ENCODE data around the gene GRIA4.

GRIA4 gene

GRCh38 chr11:105609832-105610781, at the start of gene GRIA4:
TSS of gene GRIA4 (plus strand) at chr11:105610073. CDS start at chr11:105610998, 925 bp downstream.
- peak; percentile 60 for DNase-seq

- DNase-seq: no peak
Observed at GRCh38 chr11:105573091-105573490, 36.8 kb upstream of the GRIA4 start.

DNA sequence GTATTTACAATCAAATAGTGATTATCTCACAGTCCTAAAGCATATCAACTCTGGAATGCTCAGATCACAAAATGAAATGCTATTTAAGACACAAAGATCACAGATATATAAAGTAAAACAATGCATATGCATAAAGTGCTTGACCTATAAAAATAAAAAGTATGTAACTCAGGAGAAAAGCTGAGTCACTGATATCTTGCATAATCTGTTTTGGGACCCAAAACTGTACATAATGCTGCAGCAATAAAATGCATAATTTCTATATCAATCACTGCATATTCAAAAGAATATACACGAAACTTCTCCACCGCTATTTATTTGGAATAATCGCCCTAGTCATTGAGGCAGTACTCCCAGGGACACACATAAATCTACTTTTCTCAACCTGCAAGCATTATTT, 34.9 kb upstream of the GRIA4 start:
- no peak for DNase-seq

DNA sequence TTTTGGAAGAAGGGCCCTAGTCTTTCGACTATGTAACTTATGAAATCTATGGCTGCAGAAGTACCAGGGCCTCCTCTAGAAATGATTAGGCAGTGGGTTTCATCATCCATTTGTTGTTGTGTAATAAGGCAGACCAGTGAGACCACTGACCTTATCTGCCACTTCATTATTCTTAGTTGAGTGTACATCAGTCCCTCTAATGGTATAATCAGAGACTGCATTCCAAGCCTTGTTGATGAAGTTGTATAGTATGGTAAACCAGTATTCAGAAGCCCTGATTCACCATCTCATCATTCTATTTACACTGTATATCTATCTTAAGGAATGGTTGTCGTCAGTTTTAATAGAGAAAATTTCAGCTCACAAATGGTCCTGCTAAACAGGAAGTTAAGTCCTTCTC, 32.2 kb upstream of the GRIA4 start:
- no peak for DNase-seq

GRCh38 chr11:105579111-105579510, 30.8 kb upstream of the GRIA4 start:
- DNase-seq: no peak

- DNase-seq: no peak
Observed at GRCh38 chr11:105582497-105582896, 27.4 kb upstream of the GRIA4 start.

GRCh38 chr11:105588001-105588400, 21.9 kb upstream of the GRIA4 start:
- DNase-seq: no peak

GRCh38 chr11:105589346-105589745, 20.5 kb upstream of the GRIA4 start:
- DNase-seq: no peak

DNA sequence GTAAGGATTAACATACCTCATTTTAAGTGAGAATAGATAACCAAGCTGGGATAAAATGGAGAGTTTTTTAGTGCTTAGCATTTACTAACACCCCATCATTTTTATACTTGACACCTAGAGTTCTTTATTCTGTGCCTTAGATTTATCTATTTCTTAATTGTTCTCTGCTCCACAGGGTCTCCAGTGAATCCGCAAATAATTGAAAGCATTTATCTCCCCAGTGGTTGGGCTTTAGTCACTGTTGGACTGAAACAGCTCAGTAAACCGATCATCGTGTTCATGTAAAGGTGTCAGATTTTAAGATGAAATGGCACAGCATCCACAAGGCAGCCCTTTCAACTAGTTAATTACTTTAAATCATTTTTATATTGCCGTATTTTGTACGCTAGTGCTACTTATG, 17.8 kb upstream of the GRIA4 start:
- no peak for DNase-seq

DNA sequence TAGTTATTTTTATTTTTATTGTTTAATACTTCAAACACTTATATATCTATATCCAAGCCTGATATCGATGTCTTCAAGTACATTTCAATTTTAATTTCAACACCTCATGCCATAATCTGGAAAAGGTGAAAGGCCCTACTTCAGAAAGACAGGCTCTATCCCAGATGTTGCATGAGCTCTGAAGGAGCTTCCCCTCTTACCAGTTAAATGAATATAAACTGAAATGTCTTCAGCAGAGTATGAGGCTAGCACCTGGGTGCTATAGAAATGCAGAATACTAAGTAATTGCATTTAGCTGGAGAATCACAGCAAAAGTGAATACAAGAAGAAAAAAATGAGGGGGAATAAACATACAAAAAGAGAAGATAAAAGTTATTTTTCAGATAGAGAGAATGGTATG, 11.5 kb upstream of the GRIA4 start:
- DNase-seq: no peak

DNA sequence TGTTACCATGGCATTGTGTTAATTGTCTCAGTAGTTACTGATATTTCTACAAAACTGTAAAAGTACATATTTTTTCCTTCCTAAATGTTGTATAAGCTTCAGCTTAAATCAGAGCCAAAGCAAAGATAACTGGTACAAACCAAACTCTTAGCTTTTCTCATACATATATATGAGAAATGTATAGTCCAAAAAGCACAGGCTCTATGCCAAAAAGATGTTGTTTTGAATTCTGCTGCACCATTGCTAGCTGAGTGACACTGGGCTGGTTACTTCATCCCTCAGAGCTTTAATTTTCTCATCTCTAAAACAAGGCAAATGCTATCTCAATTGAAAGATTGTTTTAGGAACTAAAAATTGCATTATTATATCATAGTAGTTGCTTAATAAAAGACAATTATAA, 6.7 kb upstream of the GRIA4 start:
- no peak for DNase-seq

DNA sequence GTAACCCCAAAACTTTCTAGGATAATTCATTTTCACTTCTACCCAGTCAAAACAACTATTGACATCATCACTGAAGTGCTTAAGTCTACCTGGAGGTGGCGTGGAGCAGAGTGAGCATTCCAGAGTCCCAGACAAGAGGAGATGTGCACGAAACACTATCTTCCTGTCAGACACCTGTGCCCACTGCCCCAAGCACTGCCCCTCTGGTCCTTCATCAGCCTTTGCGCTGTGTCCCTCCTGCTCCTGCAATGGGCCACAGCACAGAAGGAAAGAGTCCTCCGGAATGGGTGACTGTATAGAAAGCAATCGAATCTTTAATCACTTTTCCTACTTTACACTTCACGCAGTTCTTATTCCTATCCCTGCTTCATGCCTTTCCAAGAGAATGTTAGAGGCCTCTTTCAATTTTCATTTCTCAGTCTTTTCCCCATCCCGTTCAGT, 512 bp upstream of the GRIA4 start:
- DNase-seq: peak; percentile 43

GRCh38 chr11:105610871-105611571, 1.1 kb downstream of the GRIA4 start:
- DNase-seq: no peak

GRCh38 chr11:105611572-105612441, 1.9 kb downstream of the GRIA4 start:
- no peak for DNase-seq

- no peak for DNase-seq
Observed at GRCh38 chr11:105612771-105613170, 2.9 kb downstream of the GRIA4 start.

DNA sequence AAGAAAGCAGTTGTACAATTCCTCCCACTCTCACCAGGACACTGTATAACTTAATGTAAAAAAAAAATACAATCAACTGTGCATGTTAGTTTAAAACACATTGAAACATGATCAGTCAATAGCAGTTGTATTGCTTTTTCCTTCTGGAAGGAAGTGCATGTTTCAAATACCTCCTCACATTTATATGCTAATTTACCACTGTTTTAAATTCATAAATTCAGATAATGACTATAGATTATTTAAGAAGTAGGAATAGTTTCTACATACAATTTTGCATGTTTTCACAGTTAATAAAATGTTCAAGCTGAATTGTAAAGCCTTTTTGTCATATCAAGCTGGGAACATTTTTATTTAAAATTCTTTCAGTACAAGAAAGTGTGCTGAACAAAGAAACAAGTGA, 3.3 kb downstream of the GRIA4 start:
- no peak for DNase-seq

DNA sequence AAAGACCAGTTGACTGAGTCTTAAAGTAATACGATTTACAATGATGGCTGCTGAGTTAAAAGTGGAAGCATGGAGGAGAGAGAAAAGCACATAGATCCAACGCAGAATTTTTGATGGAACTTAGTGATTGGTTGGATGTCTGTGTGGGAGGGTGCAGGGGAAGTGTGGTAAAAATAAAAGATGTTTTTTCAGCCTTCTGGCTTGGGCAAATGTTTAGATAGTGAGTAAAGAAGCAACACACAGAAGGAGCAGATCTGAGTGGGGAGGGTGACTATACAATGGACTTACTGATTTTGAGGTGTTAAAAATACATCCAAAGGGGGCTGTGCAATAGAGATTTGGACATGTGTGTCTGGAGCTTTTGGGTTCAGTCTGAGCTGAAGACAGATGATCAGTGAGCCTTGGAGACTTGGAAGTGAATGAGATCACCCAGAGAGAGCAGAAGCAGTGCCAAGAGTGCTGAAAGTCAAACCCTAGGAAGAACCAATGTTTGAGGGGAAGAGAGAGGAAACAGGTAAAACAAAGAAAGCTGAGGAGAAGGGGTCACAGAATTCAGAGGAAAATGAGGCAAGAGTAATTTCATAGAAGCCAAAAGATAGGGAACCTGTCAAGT, 8.6 kb downstream of the GRIA4 start:
- DNase-seq: no peak

GRCh38 chr11:105619556-105619955, 9.7 kb downstream of the GRIA4 start:
- DNase-seq: no peak

GRCh38 chr11:105622016-105622415, 12.1 kb downstream of the GRIA4 start:
- no peak for DNase-seq

GRCh38 chr11:105632316-105632715, 22.4 kb downstream of the GRIA4 start:
- DNase-seq: no peak

DNA sequence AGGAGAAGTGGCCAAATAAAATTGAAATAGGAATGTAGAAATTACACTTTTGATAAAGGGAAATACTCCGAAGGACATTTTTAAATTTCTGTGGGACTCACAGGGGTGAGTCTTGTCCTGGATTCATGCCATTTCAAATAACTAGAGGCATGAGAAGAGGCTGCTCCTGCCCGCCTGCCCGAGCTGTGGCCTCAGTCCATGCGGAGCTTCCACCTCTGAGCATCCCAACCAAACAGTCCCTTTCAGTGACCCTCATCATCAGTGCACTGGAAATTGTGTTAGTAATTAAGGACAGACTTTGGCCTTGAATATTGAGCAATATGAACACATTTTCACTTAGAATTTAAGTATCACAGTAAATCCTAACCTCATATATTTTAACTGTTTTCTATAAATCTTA, 25.6 kb downstream of the GRIA4 start:
- no peak for DNase-seq

DNA sequence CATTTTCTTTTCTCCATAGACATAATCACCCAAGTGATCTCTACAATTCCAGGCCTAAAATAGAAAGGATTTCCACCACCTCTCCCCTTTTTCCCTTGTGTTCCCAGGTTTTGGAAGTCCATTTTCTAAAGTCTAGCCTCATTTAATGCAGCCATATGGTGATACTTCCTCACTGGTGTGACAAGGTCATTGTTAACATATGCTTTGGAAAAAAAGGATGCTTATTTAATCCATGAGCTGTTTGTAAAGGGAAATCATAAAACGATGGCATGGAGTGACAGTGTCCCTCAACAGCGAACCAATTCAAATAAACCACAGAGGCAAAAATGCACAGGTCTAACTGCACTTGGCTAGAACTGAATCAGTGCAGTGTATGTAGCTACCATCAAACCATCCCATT, 26.6 kb downstream of the GRIA4 start:
- no peak for DNase-seq

GRCh38 chr11:105639527-105639926, 29.7 kb downstream of the GRIA4 start:
- DNase-seq: no peak

All from NCI-H510A (cell line).